Stimulated activated naive B cell treated with anti-CD40 and anti-IgM and Interleukin-4, amounts not matched to agents 10 μg/mL and 1 μg/mL and 100 μg/mL, for 72 hours (primary cell): Measurements from ENCODE around the gene LCE2B.
A peak's percentile ranks its signal among the peaks of the same experiment; 100 is the strongest.
"Not testable (repeated sequence)": the region's sequence is repeated elsewhere in the genome, so short reads cannot be mapped to it uniquely, and the experiment has no call there.

Experiments used
- ATAC-seq, 2 donors: fragments of 150-1000 bp; cut with Tn5 transposase; replicated peaks; 2 replicates each; pipeline ENCODE4 v1.10.0; 2021; ENCODE audit warnings: moderate library complexity in 1 of 2
- DNase-seq: peaks from one replicate; pipeline ENCODE4 v3.0.0; 2021
- H3K27ac Mint-ChIP-seq: one replicate; pipeline ENCODE4 v1.8.0; 2022; ENCODE audit warnings: mild to moderate bottlenecking, mixed read lengths
- H3K27me3 Mint-ChIP-seq, 2 donors: one replicate each; pipeline ENCODE4 v1.8.0; 2022; ENCODE audit warnings: mixed read lengths in 2 of 2
- H3K36me3 Mint-ChIP-seq, 2 donors: one replicate each; pipeline ENCODE4 v1.8.0; 2022; ENCODE audit warnings: mixed read lengths in 2 of 2, mild to moderate bottlenecking in 1 of 2
- H3K4me1 Mint-ChIP-seq, 2 donors: one replicate each; pipeline ENCODE4 v1.8.0; 2022; ENCODE audit warnings: mixed read lengths in 2 of 2, mild to moderate bottlenecking in 1 of 2
- H3K4me3 Mint-ChIP-seq, 2 donors: one replicate each; pipeline ENCODE4 v1.8.0; 2022; ENCODE audit warnings: mild to moderate bottlenecking in 2 of 2, mixed read lengths in 2 of 2, moderate library complexity in 1 of 2
- H3K9me3 Mint-ChIP-seq, 2 donors: one replicate each; pipeline ENCODE4 v1.8.0; 2022; ENCODE audit warnings: mixed read lengths in 2 of 2, mild to moderate bottlenecking in 1 of 2

LCE2B gene

GRCh38 chr1:152685823-152686222, at the start of gene LCE2B:
Gene LCE2B, plus strand, starts transcription at chr1:152686123. Its CDS starts 721 bp downstream, at chr1:152686844.
- not testable (repeated sequence) for H3K9me3 Mint-ChIP-seq, H3K4me1 Mint-ChIP-seq, H3K4me3 Mint-ChIP-seq, ATAC-seq, H3K36me3 Mint-ChIP-seq, H3K27ac Mint-ChIP-seq, DNase-seq
- H3K27me3 Mint-ChIP-seq: peaks cover 23 to 28% of the 10 kb centered on the region in 2 donors

- H3K27ac Mint-ChIP-seq: no peak overlapping the region
- ATAC-seq (no peak), DNase-seq (no peak)
- H3K36me3 Mint-ChIP-seq: no peaks in the 10 kb centered on the region
- H3K9me3 Mint-ChIP-seq: peaks cover 0 to 1% of the 10 kb centered on the region in 2 donors
- H3K4me3 Mint-ChIP-seq: no peak overlapping the region
- peaks cover 4 to 11% of the 10 kb centered on the region in 2 donors for H3K27me3 Mint-ChIP-seq
- H3K4me1 Mint-ChIP-seq: no peaks in the 10 kb centered on the region
Measured at GRCh38 chr1:152640351-152640750, 45.6 kb upstream of the LCE2B start.

GRCh38 chr1:152643945-152644344, 42.0 kb upstream of the LCE2B start:
- ATAC-seq (no peak), DNase-seq (no peak)
- H3K27ac Mint-ChIP-seq: no peak overlapping the region
- no peaks in the 10 kb centered on the region for H3K36me3 Mint-ChIP-seq
- no peaks in the 10 kb centered on the region for H3K4me1 Mint-ChIP-seq
- H3K9me3 Mint-ChIP-seq: peaks cover 0 to 1% of the 10 kb centered on the region in 2 donors
- no peak overlapping the region for H3K4me3 Mint-ChIP-seq
- H3K27me3 Mint-ChIP-seq: peaks cover 13 to 27% of the 10 kb centered on the region in 2 donors

- Mint-ChIP-seq H3K4me3 (no peak overlapping the region), H3K4me1 (no peaks in the 10 kb centered on the region), H3K27ac (no peak overlapping the region), H3K36me3 (no peaks in the 10 kb centered on the region), H3K9me3 (no peaks in the 10 kb centered on the region), H3K27me3 (peaks cover 21 to 30% of the 10 kb centered on the region in 2 donors)
- DNase-seq (no peak), ATAC-seq (no peak)
Measured at GRCh38 chr1:152645146-152645545, 40.8 kb upstream of the LCE2B start.

GRCh38 chr1:152646656-152647055, 39.3 kb upstream of the LCE2B start:
- H3K27ac Mint-ChIP-seq: no peak overlapping the region
- no peaks in the 10 kb centered on the region for H3K9me3 Mint-ChIP-seq
- H3K4me3 Mint-ChIP-seq: no peak overlapping the region
- H3K4me1 Mint-ChIP-seq: no peaks in the 10 kb centered on the region
- H3K36me3 Mint-ChIP-seq: no peaks in the 10 kb centered on the region
- peaks cover 24 to 34% of the 10 kb centered on the region in 2 donors for H3K27me3 Mint-ChIP-seq
- DNase-seq: no peak
- no peak for ATAC-seq

DNA sequence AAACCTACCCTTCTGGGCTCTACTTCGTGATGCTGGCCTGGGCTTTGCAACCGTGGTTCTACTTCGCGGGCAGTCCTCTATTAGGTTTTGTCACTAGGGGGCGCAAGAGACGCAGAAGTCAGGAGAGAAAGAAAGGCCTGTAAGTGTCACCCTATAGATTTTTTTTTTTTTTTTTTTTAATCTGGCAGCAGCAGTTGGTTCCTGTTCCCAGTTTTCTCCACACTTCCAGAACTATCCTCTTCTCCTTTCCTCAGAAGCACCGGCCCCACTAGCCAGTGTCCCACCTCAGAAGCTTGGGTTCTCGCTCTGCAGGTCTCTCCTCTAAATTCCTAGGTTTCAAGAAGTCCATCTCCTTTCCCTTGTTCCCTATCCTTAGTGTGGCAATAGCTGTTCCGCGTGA, 31.8 kb upstream of the LCE2B start:
- peak; percentile 42 for DNase-seq
- Mint-ChIP-seq H3K4me1 (peaks cover 2 to 5% of the 10 kb centered on the region in 2 donors), H3K36me3 (no peaks in the 10 kb centered on the region), H3K27me3 (peaks cover 17 to 18% of the 10 kb centered on the region in 2 donors), H3K9me3 (no peaks in the 10 kb centered on the region), H3K4me3 (no peak overlapping the region), H3K27ac (no peak overlapping the region)
- peak; percentile 72 to 77 for ATAC-seq

DNA sequence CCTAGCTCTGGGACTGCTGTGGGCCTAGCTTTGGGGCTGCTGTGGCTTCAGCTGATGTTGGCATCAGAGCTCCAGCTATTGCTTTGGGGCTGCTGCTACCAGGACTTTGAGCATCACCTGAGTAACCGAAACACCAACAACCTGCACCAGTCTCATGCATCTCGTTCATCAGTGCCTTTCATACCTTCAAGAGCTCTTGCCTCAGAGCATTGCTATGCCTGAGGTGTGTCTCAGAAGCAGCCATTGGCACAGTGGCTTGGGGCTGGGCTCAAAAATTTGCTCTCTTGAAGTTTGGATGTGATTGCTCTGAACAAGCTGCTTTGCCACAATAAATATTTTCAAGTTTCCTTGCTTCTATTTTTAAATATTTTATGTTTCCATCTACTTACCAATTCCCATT, 29.5 kb upstream of the LCE2B start:
- H3K4me1 Mint-ChIP-seq: peaks cover 2 to 5% of the 10 kb centered on the region in 2 donors
- peaks cover 8 to 10% of the 10 kb centered on the region in 2 donors for H3K27me3 Mint-ChIP-seq
- no peak for DNase-seq
- H3K27ac Mint-ChIP-seq: no peak overlapping the region
- H3K36me3 Mint-ChIP-seq: no peaks in the 10 kb centered on the region
- no peak for ATAC-seq
- no peak overlapping the region for H3K4me3 Mint-ChIP-seq
- no peaks in the 10 kb centered on the region for H3K9me3 Mint-ChIP-seq

DNA sequence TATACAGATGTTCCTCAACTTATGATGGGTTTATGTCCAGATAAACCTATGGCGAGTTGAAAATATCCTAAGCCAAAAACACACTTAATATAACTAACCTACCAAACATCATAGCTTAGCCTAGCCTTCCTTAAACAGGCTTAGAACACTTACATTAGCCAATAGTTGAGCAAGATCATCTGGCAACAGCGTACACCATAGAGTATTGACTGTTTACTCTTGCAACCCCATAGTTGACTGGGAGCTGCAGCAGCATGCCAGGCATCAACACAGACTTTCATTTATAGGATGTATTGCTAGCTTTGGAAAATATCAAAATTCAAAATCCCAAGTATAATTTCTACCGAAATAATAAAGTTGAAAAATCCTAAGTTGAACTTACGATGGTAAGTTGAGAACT, 28.2 kb upstream of the LCE2B start:
- H3K9me3 Mint-ChIP-seq: no peaks in the 10 kb centered on the region
- H3K4me1 Mint-ChIP-seq: peaks cover 2 to 5% of the 10 kb centered on the region in 2 donors
- H3K27me3 Mint-ChIP-seq: peaks cover 8 to 12% of the 10 kb centered on the region in 2 donors
- no peak for ATAC-seq
- no peak overlapping the region for H3K4me3 Mint-ChIP-seq
- H3K36me3 Mint-ChIP-seq: no peaks in the 10 kb centered on the region
- DNase-seq: no peak
- no peak overlapping the region for H3K27ac Mint-ChIP-seq

DNA sequence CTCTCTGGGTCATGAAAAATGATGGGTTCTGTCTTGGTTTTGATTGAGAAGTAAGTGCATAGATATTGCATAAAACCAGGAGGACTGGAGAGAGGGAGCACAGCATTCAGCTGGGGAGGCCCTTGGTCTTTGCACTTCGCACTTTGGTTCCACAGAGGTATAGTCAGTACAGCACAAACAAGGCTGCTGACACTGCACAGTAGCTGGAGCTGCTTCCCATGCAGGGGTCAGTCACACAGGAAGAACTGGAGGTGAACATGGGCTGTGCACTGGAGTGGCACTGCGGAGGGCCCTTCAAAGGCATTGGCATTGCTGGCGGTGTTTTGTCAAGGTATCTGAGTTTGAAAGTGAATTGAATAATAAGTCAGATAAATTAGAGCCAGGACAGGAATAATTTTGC, 27.3 kb upstream of the LCE2B start:
- ATAC-seq (no peak), DNase-seq (no peak)
- Mint-ChIP-seq H3K4me1 (peaks cover 2 to 5% of the 10 kb centered on the region in 2 donors), H3K36me3 (no peaks in the 10 kb centered on the region), H3K27me3 (peaks cover 11 to 18% of the 10 kb centered on the region in 2 donors), H3K9me3 (no peaks in the 10 kb centered on the region), H3K27ac (no peak overlapping the region), H3K4me3 (no peak overlapping the region)

- Mint-ChIP-seq H3K4me1 (peaks cover 0 to 8% of the 10 kb centered on the region in 2 donors), H3K4me3 (no peak within 1 kb of the TSS), H3K27me3 (peaks cover 9 to 23% of the 10 kb centered on the region in 2 donors), H3K9me3 (peaks cover 0 to 2% of the 10 kb centered on the region in 2 donors), H3K36me3 (no peaks in the 10 kb centered on the region), H3K27ac (no peak within 1 kb of the TSS)
- DNase-seq (no peak), ATAC-seq (no peak)
Measured at GRCh38 chr1:152663098-152663497, 22.8 kb upstream of the LCE2B start, which contains the start of gene LCE2D. Gene LCE2D, plus strand, starts transcription at chr1:152663380. Its CDS starts 726 bp downstream, at chr1:152664106.

- not testable (repeated sequence) for DNase-seq
Measured at GRCh38 chr1:152666171-152666570, 19.8 kb upstream of the LCE2B start.

DNA sequence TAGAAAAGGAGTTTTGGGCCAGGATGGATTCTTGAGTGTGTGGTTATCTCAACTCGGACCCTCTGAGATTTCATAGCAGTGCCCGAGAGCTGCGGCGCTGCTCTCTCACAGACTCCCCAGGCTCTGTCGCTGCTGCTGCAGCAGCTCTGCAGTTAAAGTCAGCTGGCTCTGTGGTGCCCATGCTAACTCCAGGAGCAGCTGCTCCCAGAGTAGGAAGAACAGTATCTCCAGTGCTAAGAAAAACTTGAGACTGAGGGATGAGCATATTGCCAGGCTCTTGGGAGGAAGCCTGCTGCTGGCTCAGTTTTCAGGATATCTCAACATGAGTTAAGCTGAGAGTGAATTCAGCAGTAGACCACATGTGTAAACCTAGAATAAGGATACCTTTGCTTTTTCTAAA, 18.3 kb upstream of the LCE2B start:
- peaks cover 13 to 27% of the 10 kb centered on the region in 2 donors for H3K27me3 Mint-ChIP-seq
- no peaks in the 10 kb centered on the region for H3K36me3 Mint-ChIP-seq
- peaks cover 0 to 8% of the 10 kb centered on the region in 2 donors for H3K4me1 Mint-ChIP-seq
- ATAC-seq (no peak), DNase-seq (no peak)
- H3K9me3 Mint-ChIP-seq: peaks cover 0 to 2% of the 10 kb centered on the region in 2 donors
- H3K27ac Mint-ChIP-seq: no peak overlapping the region
- no peak overlapping the region for H3K4me3 Mint-ChIP-seq

More at GRCh38 chr1:152666171-152666570, 19.8 kb upstream of the LCE2B start:
- peaks cover 15 to 27% of the 10 kb centered on the region in 2 donors for H3K27me3 Mint-ChIP-seq
- H3K4me3 Mint-ChIP-seq, H3K9me3 Mint-ChIP-seq, H3K27ac Mint-ChIP-seq, H3K4me1 Mint-ChIP-seq, ATAC-seq, H3K36me3 Mint-ChIP-seq: not testable (repeated sequence)

DNA sequence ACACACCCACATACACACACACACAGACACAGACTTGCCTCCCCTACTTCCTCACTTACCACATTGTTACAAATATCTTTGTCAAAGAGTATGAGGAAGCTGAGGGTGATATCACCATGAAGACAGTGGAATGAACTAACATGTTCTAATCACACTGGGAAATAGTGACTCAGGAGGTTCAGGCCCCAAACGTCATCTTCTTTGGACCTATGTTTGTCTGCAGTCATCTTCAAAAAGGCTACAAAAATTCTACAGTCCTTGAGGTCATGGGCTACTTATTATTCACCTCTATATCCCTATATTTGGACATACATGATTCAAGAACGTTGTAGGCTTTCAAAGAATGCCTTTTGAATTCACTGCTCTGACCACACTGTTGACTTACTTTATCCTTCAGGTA, 12.9 kb upstream of the LCE2B start:
- Mint-ChIP-seq H3K9me3 (no peaks in the 10 kb centered on the region), H3K27me3 (peaks cover 15 to 17% of the 10 kb centered on the region in 2 donors), H3K4me3 (no peak overlapping the region), H3K4me1 (no peaks in the 10 kb centered on the region), H3K36me3 (no peaks in the 10 kb centered on the region), H3K27ac (no peak overlapping the region)
- ATAC-seq (no peak), DNase-seq (no peak)

DNA sequence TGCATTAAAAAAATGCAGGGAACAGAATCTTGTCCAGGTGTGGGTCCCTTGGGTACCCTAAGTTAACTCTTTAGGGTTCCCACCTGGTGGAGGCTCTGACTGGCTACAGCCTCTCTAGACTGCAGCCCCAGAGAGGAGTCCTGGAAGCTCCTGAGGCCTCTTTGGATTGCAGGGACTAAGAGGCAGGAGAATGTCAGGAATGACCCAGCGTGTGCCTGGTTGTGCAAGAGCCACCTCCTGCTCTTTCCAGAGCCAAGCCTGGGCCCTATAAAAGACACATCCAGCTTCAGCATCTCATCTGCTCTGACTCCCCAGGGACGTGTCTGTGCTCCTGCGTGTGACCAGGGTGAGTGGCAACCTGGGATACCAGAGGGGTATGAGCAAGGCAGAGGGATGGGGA, 10.9 kb upstream of the LCE2B start, which contains the start of gene LCE2C:
LCE2C (plus strand) TSS at position 297 of the 400 bp plus-strand sequence. CDS start 737 bp downstream, outside the sequence.
- not testable (repeated sequence) for DNase-seq, H3K4me1 Mint-ChIP-seq, ATAC-seq, H3K27ac Mint-ChIP-seq, H3K4me3 Mint-ChIP-seq, H3K9me3 Mint-ChIP-seq, H3K36me3 Mint-ChIP-seq
- H3K27me3 Mint-ChIP-seq: peaks cover 27 to 32% of the 10 kb centered on the region in 2 donors

DNA sequence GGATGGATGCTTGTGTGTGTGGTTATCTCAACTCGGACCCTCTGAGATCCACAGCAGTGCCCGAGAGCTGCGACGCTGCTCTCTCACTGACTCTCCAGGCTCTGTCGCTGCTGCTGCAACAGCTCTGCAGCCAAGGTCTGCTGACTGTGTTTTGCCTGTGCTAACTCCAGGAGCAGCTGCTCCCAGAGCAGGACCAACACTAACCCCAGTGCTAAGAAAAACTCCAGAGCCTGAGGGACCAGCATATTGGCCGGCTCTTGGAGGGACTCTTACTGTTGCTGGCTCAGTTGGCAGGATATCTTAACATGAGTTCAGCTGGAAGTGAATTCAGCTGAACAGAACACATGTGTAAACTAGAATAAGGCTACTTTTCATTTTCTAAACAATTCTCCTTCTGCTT, 6.5 kb upstream of the LCE2B start:
- Mint-ChIP-seq H3K36me3 (no peaks in the 10 kb centered on the region), H3K9me3 (no peaks in the 10 kb centered on the region)

More for the DNA sequence above, 6.5 kb upstream of the LCE2B start:
- DNase-seq: no peak
- peaks cover 33 to 43% of the 10 kb centered on the region in 2 donors for H3K27me3 Mint-ChIP-seq
- H3K27ac Mint-ChIP-seq: no peak overlapping the region
- ATAC-seq: no peak
- no peak overlapping the region for H3K4me3 Mint-ChIP-seq
- no peaks in the 10 kb centered on the region for H3K4me1 Mint-ChIP-seq
